Right lobe of liver (tissue), 4 donors: Measurements from ENCODE around the gene RANBP1.

Source experiments
- POLR2A ChIP-seq: fragments of 450-650 bp; IDR thresholded peaks from one replicate; pipeline ENCODE4 v1.6.1; 2017; ENCODE audit warnings: antibody characterized with exemption, mild to moderate bottlenecking
- TF ChIP-seq, protein P1 (sequence below), 4 donors: fragments of 200-600 bp in 3 of 4; fragments of 450-650 bp in 1 of 4; IDR thresholded peaks; one replicate each; pipeline versions ENCODE4 v1.5.1 to v1.8.0; 2016 to 2022; ENCODE audit warnings: antibody characterized with exemption in 4 of 4, mild to moderate bottlenecking in 2 of 4
- donor health status: DM: no; HTN: no; CAD: no.
- donor health status: DM: no; HTN: no; CAD: no.
- donor health status: DM: no; HTN: yes; CAD: no.

DNA sequence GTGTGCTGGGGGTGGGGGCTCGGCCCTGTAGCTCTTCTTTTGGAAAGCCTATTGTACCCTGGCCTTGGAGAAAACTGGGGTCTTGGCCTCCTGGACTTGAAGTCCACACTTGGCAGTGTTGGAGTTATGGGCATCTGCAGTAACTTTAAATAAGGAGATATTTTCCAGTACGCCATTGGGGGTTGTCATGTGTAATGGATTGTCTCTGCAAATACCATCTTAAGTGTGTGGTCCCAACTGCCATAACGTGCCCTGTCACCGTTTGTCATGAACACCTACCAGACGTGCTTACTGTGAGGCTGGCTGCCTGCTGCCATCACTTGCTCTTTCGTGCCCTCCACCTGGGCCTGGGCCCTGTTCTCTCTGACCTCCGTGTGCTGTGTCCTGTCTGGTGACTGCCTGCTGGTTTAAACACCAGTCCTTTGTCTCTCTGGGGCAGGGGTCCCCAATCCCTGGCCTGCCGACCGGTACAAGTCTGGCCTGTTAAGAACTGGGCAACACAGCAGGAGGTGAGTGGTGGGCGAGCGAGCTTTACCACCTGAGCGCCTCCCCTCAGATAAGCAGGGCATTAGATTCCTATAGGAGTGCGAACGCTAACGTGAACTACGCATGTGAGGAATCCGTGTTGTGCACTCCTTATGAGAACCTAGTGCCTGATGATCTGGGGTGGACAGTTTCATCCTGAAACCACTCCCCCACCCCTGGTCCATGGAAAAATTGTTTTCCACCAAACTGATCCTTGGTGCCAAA, 12.1 kb downstream of the RANBP1 start:
- TF ChIP-seq, protein P1, sequence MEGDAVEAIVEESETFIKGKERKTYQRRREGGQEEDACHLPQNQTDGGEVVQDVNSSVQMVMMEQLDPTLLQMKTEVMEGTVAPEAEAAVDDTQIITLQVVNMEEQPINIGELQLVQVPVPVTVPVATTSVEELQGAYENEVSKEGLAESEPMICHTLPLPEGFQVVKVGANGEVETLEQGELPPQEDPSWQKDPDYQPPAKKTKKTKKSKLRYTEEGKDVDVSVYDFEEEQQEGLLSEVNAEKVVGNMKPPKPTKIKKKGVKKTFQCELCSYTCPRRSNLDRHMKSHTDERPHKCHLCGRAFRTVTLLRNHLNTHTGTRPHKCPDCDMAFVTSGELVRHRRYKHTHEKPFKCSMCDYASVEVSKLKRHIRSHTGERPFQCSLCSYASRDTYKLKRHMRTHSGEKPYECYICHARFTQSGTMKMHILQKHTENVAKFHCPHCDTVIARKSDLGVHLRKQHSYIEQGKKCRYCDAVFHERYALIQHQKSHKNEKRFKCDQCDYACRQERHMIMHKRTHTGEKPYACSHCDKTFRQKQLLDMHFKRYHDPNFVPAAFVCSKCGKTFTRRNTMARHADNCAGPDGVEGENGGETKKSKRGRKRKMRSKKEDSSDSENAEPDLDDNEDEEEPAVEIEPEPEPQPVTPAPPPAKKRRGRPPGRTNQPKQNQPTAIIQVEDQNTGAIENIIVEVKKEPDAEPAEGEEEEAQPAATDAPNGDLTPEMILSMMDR (IDR thresholded peaks at IDR 0.05) = no peak
- TF ChIP-seq POLR2A = no peak
